Stimulated activated CD8-positive, alpha-beta memory T cell treated with anti-CD3 and anti-CD28 coated beads, Interleukin-12 subunit alpha, Interleukin-12 subunit beta, amount 100 ng/mL, for 24 hours (primary cell): Measurements from ENCODE around the gene PSRC1.

Experiments used
- DNase-seq: peaks from one replicate; pipeline ENCODE4 v3.0.0-alpha.2; 2020; ENCODE audit errors: extremely low read depth

Gene PSRC1

DNA sequence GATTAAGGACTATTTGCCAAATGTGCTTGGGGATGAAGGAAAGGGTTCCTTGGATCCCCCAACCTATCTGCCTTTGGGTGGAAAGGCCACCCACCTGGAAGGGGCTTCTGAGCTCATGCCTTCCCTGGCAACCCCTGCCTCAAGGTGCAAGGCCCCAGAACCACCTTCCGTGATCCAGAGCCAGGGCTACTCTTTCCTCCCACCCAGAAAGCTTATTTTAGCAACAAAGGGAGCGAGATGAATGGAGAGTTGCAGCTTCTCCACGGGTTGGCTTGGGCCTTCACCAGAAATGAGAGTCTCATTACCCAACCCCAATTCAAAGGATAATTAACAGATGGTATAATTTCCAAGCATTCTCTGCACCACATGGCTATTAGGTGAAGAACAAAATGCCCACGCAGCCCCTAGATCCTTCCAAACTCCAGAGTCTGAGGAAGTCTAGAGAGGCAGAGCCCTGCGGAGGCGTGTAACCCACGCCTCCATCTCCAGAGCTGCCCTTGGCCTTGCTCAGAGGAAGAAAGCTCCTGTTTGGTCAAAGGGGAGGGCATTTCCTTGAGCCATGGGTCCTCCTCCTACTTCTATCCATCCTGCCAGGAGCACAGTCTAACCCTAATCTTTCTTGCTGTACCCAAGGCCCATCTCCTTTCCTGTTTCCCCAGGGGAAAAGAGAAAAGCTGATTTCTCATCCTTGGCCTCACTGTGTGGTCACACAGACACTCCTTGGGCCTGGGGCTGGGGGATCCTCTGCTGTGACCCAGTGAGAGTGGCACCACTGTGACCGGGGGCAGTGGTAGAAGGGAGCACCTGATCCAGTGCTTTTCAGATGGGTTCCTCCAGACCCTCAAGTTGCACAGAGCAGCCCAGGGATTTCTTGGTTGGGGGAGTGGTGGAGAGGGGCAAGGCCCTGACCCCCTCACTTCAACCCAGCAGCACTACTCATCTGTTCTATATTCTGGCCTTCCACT lies 35.3 kb downstream of the PSRC1 start:
- no peak for DNase-seq

DNA sequence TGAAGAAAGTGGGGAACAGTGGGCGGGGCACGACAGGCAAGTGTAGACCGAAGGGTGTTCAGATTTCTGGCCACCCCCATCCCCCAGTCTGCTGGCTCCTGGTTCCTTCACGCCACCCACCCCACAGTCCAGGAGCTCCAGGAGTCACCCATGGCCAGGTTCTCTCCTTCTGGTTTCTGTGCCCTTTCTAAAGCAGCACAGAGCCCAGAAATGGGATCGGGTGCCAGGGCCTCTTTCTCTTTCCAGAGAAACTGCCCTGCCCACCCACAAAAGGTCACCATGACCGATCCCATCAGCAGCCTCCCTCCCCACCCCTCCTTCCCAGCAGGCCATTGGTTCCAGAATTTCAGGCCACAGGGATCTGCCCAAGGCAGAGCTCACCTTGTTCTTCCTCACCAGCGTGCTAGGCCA lies 36.8 kb downstream of the PSRC1 start:
- DNase-seq = no peak

DNA sequence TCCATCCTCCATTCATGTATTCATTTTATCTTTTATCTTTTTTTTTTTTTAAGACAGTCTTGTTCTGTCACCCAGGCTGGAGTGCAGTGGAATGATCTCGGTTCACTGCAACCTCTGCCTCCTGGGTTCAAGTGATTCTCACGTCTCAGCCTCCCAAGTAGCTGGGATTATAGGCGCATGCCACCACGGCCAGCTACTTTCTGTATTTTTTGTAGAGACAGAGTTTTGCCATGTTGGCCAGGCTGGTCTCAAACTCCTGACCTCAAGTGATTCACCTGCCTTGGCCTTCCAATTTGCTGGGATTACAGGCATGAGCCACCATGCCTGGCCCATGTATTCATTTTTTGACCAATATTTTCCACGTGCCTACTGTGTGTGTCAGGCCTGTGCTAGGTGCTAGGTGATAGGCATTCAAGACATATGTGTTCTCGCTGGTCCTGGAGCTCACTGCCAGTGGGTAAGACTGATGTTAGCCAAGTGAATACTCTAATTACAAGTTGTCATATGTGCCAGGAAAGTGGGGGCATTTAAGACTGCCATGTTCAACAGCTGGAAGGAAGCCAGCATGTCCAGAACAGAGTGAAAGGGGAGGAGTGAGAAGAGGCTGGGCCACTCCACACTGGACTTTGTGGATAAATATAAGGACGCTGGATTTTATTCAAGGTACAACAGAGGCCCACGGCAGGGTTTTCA lies 38.9 kb downstream of the PSRC1 start:
- DNase-seq = no peak

DNA sequence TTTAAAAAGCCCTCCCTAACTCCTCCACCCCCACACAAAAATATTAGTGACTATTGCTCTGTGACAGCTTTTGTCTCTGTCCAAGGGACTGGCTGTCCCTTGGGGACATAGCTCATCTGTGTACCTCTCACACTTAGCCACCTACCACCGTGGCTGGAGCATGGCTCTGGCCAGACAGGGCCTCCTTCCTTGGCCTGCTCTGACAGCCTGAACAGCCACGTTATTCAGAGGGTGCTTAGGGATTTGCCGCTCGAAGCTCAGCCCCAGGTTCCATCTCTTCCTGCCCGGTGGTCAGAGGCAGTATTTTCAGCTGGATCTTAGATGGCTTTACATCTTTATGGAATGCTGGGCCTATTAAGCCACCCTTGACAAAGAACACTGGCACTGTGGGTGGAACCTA lies 39.7 kb downstream of the PSRC1 start:
- no peak for DNase-seq

DNA sequence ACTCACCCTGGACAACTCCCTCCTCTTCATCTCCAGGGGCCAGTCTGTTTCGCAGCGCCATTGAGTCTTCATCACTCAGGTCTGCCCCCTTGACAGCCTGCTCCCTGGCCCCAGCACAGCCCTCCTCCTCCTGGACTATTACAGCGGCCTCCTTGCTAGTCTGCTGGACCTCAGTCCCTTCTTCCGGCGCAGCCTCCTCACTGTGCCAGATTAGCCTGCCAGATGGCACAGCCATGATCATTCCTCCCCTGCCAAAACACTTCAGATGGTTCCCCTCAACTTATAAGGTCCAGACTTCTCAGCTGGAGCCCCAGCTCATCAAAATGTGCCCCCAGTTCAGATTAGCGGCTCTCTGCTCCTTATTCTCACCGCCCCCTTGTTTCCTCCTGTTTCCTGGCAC lies 40.6 kb downstream of the PSRC1 start:
- no peak for DNase-seq

DNA sequence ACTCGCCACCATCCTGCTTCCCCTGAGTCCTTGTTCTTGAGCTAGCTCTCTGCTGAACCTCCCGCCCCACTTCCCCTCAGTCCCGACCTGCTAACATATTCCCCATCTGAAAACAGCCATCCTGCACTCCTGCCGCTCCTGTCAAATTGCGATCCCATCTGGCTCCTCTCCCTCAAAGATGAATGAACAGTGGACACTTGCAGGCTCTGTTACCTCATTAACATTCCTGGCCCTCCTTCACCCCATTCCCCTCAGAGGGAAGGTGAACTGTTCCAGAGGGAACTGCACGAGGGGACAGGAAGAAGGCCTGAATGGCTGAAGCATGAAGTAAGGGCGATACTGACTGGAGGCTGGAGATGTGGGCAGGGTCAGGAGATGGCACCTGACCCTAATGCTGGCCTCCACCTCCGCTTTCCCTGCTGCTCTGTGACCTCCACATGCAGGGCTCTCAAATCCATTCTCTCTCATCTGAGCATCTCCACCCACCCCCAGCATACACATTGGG lies 41.1 kb downstream of the PSRC1 start:
- no peak for DNase-seq

DNA sequence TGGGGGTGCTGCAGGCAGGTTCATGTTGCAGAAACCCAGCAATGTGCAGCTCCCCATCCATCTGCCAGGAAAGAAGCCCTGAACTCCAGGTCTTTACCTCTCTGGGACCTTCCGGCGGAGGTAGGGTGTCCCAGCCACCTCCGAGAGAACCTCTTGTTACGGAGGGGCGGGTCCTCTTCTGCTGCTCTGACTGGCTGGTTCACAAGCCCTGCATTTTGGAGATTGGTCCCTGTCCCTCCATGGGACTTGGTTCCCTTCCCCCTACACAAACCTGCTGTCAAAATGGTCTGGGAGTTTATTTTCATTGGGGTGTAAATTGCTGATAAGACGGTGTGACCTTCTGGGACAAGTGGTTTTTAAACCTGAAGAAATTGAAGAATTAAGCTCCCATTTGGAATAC lies 41.6 kb downstream of the PSRC1 start:
- DNase-seq = no peak

DNA sequence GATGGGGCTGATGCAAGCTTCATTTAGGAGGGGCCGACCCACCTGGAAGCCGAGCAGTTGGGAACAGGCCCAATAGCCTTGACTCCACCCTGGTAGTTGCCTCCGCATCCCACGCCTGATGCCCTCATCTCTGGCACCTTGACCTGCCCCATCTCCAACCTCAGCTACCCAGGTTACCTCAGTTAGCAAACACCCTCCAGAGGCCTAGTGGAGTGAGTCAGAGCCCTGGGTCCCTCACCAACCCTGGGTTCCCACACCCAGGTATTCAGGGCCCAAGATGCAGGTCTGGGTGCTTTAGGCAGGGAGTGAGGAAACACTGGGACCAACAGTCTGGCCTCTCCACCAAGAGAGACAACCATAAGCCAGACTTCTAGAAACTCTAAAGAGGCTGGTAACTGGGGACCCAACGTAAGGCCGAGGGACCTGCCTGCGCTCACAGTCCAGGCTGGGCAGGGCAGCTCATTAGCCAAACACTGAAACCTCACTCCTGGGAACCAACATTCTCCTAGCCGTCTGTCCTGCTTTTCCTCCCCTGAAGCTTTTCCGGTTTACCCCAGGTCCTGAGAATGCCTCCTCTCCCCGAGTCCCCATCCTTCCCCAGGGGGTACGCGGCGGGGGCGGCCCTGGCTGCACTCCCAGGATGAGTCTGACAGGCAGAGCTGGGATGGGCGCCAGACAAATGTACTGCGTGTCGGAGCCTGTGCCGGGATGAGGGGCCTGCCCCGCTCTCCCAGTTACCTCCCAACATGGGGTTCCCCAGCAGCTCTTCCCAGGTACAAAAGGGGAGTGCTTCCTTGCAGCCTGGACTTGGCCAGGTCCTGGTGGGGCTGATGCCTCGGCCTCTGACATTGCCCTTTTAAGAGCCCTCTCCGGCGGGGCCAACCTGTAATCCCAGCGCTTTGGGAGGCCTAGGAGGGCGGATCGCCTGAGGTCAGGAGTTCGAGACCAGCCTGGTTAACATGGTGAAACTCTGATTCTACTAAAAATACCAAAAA lies 42.5 kb downstream of the PSRC1 start:
- DNase-seq = no peak

DNA sequence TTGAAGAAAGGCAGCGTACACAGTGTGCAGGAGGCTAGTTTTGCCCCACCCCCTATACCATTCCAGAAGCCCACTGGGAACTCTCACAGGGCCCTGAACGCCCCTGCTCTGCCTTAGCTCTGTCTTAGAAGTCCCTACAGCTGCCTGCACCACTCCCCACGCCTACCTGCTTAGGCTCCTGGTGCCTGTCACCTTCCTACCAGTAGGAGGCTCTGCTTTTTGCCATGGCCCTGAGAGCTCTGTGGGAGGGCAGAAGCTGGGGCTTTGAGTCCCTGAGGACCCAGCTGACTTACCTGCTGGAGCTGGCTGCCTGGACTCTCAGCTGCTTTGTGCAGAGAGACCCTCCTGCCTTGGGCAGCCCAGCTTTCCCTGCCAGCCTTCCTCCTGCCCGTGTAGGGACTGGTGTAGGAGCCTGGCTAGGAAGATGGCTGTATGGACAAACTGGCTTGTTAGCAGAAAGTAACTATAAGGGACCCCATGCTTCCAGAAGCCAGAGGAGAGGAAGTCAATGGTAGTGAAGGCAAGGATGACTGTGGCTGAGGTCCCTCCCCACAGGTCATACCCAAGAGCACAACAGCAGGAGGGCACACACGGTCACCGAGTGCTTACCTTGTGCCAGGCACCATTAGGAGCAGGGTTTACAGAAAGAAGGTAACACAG lies 43.4 kb downstream of the PSRC1 start:
- no peak for DNase-seq

DNA sequence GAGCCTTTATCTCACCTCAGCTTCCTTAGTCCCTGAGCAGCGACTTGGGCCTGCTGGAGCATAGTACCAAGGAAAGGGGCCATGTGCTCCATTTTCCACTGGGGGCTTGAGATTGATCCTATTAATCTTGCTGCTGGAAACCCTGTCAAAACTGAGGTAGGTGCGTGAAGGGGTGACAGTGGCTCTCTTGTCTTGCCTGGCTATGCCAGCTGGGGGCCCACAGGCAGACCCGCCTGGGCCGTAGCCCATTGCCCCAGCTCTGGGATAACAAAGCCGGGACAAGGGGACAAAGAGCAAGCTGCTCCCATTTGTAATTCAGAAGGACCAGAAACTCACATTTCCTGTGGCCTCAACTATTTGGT lies 43.9 kb downstream of the PSRC1 start:
- no peak for DNase-seq

DNA sequence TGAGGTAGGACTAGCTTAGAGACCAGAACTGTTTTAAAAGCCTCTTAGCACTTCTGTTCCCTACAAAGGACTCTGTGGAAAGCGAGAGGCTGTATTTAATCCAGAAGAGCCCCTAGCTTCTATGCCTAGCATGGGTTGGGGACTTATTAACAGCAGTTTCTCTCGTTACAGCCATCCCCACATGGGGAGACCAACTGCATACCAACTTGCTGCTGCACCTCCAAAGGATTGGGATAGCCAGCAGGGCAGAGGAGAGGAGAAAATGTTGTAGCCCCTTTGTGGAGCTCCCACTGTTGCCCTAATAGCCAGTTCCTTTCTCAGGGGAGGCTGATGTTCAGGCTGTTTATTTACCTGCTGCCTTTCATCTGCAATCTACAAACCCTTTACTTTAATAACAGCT lies 44.6 kb downstream of the PSRC1 start:
- DNase-seq = no peak

DNA sequence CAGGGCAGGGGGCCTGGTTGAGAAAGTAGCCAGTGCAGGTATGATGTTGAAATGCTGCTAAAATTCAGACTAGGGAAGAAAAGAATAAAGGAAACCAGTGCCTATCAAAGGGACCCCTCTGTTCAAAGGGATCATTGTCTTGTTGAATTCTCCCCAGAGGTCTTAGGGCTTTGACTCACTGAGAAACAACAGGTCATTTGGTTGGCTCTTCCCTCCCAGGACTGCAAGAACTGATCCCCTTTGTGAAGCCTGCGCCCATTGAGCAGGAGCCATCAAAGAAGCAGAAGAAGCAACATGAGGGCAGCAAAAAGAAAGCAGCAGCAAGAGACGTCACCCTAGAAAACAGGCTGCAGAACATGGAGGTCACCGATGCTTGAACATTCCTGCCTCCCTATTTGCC lies 45.4 kb downstream of the PSRC1 start:
- DNase-seq = no peak

DNA sequence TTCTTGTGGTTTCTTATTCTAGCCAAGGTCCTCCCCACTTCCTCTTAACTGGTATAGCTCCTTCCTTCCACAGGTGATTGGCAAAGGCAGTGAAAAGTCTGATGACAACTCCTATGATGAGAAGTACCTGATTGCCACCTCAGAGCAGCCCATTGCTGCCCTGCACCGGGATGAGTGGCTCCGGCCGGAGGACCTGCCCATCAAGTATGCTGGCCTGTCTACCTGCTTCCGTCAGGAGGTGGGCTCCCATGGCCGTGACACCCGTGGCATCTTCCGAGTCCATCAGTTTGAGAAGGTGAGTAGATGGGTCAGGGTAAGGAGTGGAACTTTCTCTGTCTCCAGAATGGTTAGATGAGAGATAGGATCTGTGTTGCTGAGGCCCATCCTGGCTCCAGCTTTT lies 47.8 kb downstream of the PSRC1 start:
- no peak for DNase-seq

DNA sequence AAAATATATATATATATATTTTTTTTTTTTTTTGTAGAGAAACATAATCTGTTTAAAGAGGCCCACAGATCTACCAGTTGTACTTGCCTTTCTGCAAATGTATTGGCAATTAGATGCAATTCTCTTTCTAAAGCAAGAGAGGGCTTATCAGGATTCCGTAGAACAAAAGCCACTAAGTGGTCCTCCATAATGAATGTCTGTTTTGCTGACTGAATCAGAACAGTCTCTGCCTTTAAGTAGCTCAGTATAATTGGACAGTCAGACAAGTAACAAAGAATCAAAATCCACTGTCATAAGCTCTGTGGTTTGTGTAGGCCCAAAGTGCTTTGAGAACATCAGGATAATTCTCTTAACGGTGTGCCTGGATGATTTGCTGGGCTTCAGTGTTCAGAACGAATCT lies 51.9 kb downstream of the PSRC1 start:
- no peak for DNase-seq
